NB4 (cell line): ENCODE results near the gene HS6ST3.

Experiments
- DNase-seq: peaks from one replicate; pipeline ENCODE4 v3.0.0; 2010; ENCODE audit warnings: low read depth
- H3K4me3 ChIP-seq: one replicate; pipeline ENCODE4 v1.5.1; 2011; ENCODE audit warnings: mild to moderate bottlenecking, low read depth, low read length, moderate library complexity
- CTCF ChIP-seq: IDR thresholded peaks from one replicate; pipeline ENCODE4 v1.5.1; 2012; ENCODE audit warnings: low read depth, low read length
- MAX ChIP-seq: IDR thresholded peaks from 2 replicates; pipeline ENCODE4 v1.6.1; 2011; ENCODE audit warnings: low read depth, low read length
- MYC ChIP-seq: IDR thresholded peaks from 2 replicates; pipeline ENCODE4 v1.6.1; 2011; ENCODE audit warnings: low read depth, low read length
- POLR2A ChIP-seq: IDR thresholded peaks from 2 replicates; pipeline ENCODE4 v1.6.1; 2011; ENCODE audit warnings: mild to moderate bottlenecking; ENCODE audit not compliant: insufficient read length; ENCODE audit errors: extremely low read depth

Gene HS6ST3

GRCh38 chr13:96782186-96782585 is 692.3 kb downstream of the HS6ST3 start:
- no peak overlapping the region for H3K4me3 ChIP-seq
- no peak for DNase-seq
- TF ChIP-seq MYC (no peak), POLR2A (no peak), MAX (no peak), CTCF (no peak)

GRCh38 chr13:96783057-96783456 is 693.1 kb downstream of the HS6ST3 start:
- TF ChIP-seq CTCF (no peak), POLR2A (no peak), MYC (no peak), MAX (no peak)
- no peak for DNase-seq
- no peak overlapping the region for H3K4me3 ChIP-seq

- H3K4me3 ChIP-seq: no peak overlapping the region
- TF ChIP-seq MAX (no peak), MYC (no peak), POLR2A (no peak), CTCF (no peak)
- peak; percentile 2 for DNase-seq
Measured at GRCh38 chr13:96783511-96783910, 693.6 kb downstream of the HS6ST3 start.

- DNase-seq: no peak
- TF ChIP-seq MAX (no peak), POLR2A (no peak), MYC (no peak), CTCF (no peak)
Measured at GRCh38 chr13:96785986-96786385, 696.1 kb downstream of the HS6ST3 start.

GRCh38 chr13:96792188-96792587 is 702.3 kb downstream of the HS6ST3 start:
- no peak for DNase-seq
- no peak for TF ChIP-seq MYC
- TF ChIP-seq MAX: no peak
- TF ChIP-seq POLR2A: no peak
- no peak for TF ChIP-seq CTCF

More at GRCh38 chr13:96785986-96786385, 696.1 kb downstream of the HS6ST3 start:
- no peak overlapping the region for H3K4me3 ChIP-seq

GRCh38 chr13:96792736-96793403 is 703.0 kb downstream of the HS6ST3 start:
- no peak overlapping the region for H3K4me3 ChIP-seq
- TF ChIP-seq MAX (no peak), POLR2A (no peak), CTCF (no peak), MYC (no peak)
- no peak for DNase-seq

More at GRCh38 chr13:96792188-96792587, 702.3 kb downstream of the HS6ST3 start:
- H3K4me3 ChIP-seq: no peak overlapping the region
